ENCODE measurements around the gene PTTG1IP. TPM values are rescaled to one million over a fixed set of nuclear protein-coding genes. Genes with fewer than 3 reads are reported as not detected.

Gene PTTG1IP
- total and polyA plus RNA-seq, 10 of the 15 experiments (the other 5 are each of a cell fraction or from before 2014, with no cell fraction given): 2.4 to 56.4 (median 44.4) TPM

GRCh38 chr21:44921928-44922327 lies 48.4 kb upstream of the PTTG1IP start:
- no peaks in the 10 kb centered on the region for H3K9me3 ChIP-seq (replicated peaks; ENCODE audit: control insufficient read depth, insufficient read depth, low read length)
- no peaks in the 10 kb centered on the region for H4K20me1 ChIP-seq (ENCODE audit: control insufficient read depth, insufficient read depth)
- ChIA-PET SMC1A (ENCODE audit: uncharacterized antibody, unreplicated experiment) (no interaction called here), CTCF (no interaction called here), RAD21 (ENCODE audit: unreplicated experiment) (no interaction called here), POLR2A (interaction anchor here (3.4 kb wide), 1 partner anchor 9 kb away, joined by 33 read pairs; no protein-coding TSS in a partner anchor)
- no peaks in the 10 kb centered on the region for H3K27me3 ChIP-seq (replicated peaks in 1 of 2; ENCODE audit: control insufficient read depth in 2 of 2, insufficient read depth in 2 of 2, low read length in 1 of 2)
- no peak for FAIRE-seq
- WGBS (ENCODE audit: insufficient coverage, insufficient replicate concordance, low lambda C conversion rate, missing lambda C conversion rate): 61% methylated on average over 5 of the region's 5 CpGs
- no peak for TF ChIP-seq HDAC6 (IDR thresholded peaks at IDR 0.05; ENCODE audit: unreplicated experiment)
- peak; percentile 83 for TF ChIP-seq ATF7 (IDR thresholded peaks at IDR 0.05; ENCODE audit: low read depth)
- no peak for DNase-seq (ENCODE audit: low read depth, low spot score)
- BruUV-seq (replicated peaks): no TSS peak
- H3K9ac ChIP-seq (ENCODE audit: control insufficient read depth, insufficient read depth, low read length): no peak overlapping the region
- peaks cover 33% of the 10 kb centered on the region for H3K79me2 ChIP-seq (ENCODE audit: control insufficient read depth, insufficient read depth, low read length)
- ATAC-seq: no peak
- peaks cover 19% of the 10 kb centered on the region for H3K4me1 ChIP-seq (ENCODE audit: control insufficient read depth, insufficient read depth, low read length)
- no peak overlapping the region for H2AFZ ChIP-seq (ENCODE audit: control insufficient read depth, low read depth, low read length)
- in situ Hi-C loops (cut with MboI): no loop called here
- intact Hi-C loops (cut with micrococcal nuclease; ENCODE audit: unreplicated experiment): no loop called here
- H3K4me3 ChIP-seq: 0 out of 2 replicates have a peak overlapping the region, but pooled peaks have one; percentile 44
- no peak overlapping the region for H3K4me2 ChIP-seq (ENCODE audit: control insufficient read depth, insufficient read depth)
- no peak overlapping the region for H3K27ac ChIP-seq (ENCODE audit: control insufficient read depth, insufficient read depth)
- peaks cover 0 to 7% of the 10 kb centered on the region in 2 experiments; a peak in 3 of 4 replicates for H3K36me3 ChIP-seq (ENCODE audit: control insufficient read depth in 2 of 2, insufficient read depth in 2 of 2, low read length in 1 of 2)

GRCh38 chr21:44920694-44921604 lies 47.5 kb upstream of the PTTG1IP start, which contains the start of gene ITGB2:
TSS of gene ITGB2 (minus strand) at chr21:44920899. CDS start at chr21:44910782, 10,117 bp downstream.
- Histone ChIP-seq H3K9me3 (replicated peaks; ENCODE audit: control insufficient read depth, insufficient read depth, low read length) (no peaks in the 10 kb centered on the region), H3K27me3 (replicated peaks in 1 of 2; ENCODE audit: control insufficient read depth in 2 of 2, insufficient read depth in 2 of 2, low read length in 1 of 2) (no peaks in the 10 kb centered on the region), H4K20me1 (ENCODE audit: control insufficient read depth, insufficient read depth) (no peaks in the 10 kb centered on the region), H3K36me3 (ENCODE audit: control insufficient read depth in 2 of 2, insufficient read depth in 2 of 2, low read length in 1 of 2) (peaks cover 0 to 7% of the 10 kb centered on the region in 2 experiments; a peak in 3 of 4 replicates), H3K4me2 (ENCODE audit: control insufficient read depth, insufficient read depth) (peak within 1 kb of the TSS; percentile 94), H3K79me2 (ENCODE audit: control insufficient read depth, insufficient read depth, low read length) (peaks cover 33% of the 10 kb centered on the region), H3K9ac (ENCODE audit: control insufficient read depth, insufficient read depth, low read length) (peak within 1 kb of the TSS; percentile 86), H3K4me3 (peak within 1 kb of the TSS; percentile 76), H2AFZ (ENCODE audit: control insufficient read depth, low read depth, low read length) (peak within 1 kb of the TSS; percentile 37), H3K27ac (ENCODE audit: control insufficient read depth, insufficient read depth) (peak within 1 kb of the TSS; percentile 78), H3K4me1 (ENCODE audit: control insufficient read depth, insufficient read depth, low read length) (peaks cover 10% of the 10 kb centered on the region; the same call in 1 of the 2 replicates)
- DNase-seq (ENCODE audit: low read depth, low spot score): no peak
- WGBS (ENCODE audit: insufficient coverage, insufficient replicate concordance, low lambda C conversion rate, missing lambda C conversion rate): 2% methylated on average over 29 of the region's 29 CpGs
- ChIA-PET CTCF (interaction anchor here (1.0 to 1.6 kb wide), 3 partner anchors 11 to 48 kb away, joined by 3 to 4 read pairs (median 3); partner anchors contain the start of gene PTTG1IP), POLR2A (interaction anchor here (3.4 kb wide), 1 partner anchor 10 kb away, joined by 33 read pairs; no protein-coding TSS in a partner anchor), RAD21 (ENCODE audit: unreplicated experiment) (interaction anchor here (1.0 to 1.1 kb wide), 2 partner anchors 10 to 11 kb away, joined by 5 read pairs; no protein-coding TSS in a partner anchor), SMC1A (ENCODE audit: uncharacterized antibody, unreplicated experiment) (interaction anchor here (0.8 to 1.1 kb wide), 2 partner anchors 13 to 46 kb away, joined by 4 to 5 read pairs; no protein-coding TSS in a partner anchor)
- ATAC-seq: peak; percentile 88
- intact Hi-C loops (cut with micrococcal nuclease; ENCODE audit: unreplicated experiment): no loop called here
- in situ Hi-C loops (cut with MboI): no loop called here
- BruUV-seq (replicated peaks): no TSS peak
- peak; percentile 64 for FAIRE-seq
- no peak for TF ChIP-seq CBX5 (IDR thresholded peaks at IDR 0.05; ENCODE audit: low read depth)
- TF ChIP-seq IRF3 (IDR thresholded peaks at IDR 0.05): no peak
- TF ChIP-seq EP300 (IDR thresholded peaks at IDR 0.05; ENCODE audit: borderline replicate concordance in 1 of 2, control insufficient read depth in 1 of 2, low read depth in 2 of 2, low read length in 2 of 2): peak; percentile 24 to 55; a peak in 1 of 4 replicates
- no peak for TF ChIP-seq CUX1 (IDR thresholded peaks at IDR 0.05; ENCODE audit: insufficient replicate concordance, low read depth, low read length)
- TF ChIP-seq TARDBP (IDR thresholded peaks at IDR 0.05; ENCODE audit: borderline replicate concordance): no peak
